ENCODE measurements around the gene TBP. TPM values are rescaled to one million over a fixed set of nuclear protein-coding genes. Genes with fewer than 3 reads are reported as not detected.
"Not testable (repeated sequence)": the region's sequence is repeated elsewhere in the genome, so short reads cannot be mapped to it uniquely, and the experiment has no call there.

TBP gene
- total and polyA plus RNA-seq, 12 donors: 6.3 to 10.3 (median 7.6) TPM

DNA sequence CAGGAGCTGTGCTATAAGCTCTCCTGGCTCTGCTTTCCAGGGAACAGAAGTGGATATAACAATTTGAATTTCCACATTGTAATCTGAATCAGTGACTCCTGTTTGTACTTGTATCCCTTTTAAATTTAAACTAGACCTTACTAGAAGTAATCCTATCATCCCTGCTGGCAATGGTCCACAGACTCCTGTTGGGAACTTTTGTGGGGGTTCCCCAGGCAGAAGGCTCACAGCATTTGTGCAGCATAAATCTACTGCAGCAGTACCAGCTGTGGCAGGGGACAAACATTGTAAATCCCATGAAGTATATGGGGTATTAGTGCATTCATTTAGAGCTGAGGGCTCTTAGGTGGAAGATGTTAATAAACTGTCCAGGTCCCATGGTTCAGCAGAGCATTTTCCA is 42.3 kb downstream of the TBP start:
- Histone ChIP-seq H3K9me3 (peaks cover 0 to 21% (median 1%) of the 10 kb centered on the region in 11 donors), H3K4me1 (no peaks in the 10 kb centered on the region), H3K36me3 (no peaks in the 10 kb centered on the region), H3K27ac (no peak overlapping the region), H3K4me3 (no peak overlapping the region), H3K27me3 (peaks cover 0 to 16% (median 0%) of the 10 kb centered on the region in 7 donors)
- TF ChIP-seq CTCF (IDR thresholded peaks at IDR 0.05): no peak
- no peak for ATAC-seq
- intact Hi-C loops (cut with DNase I): no loop called here
- DNase-seq: no peak

GRCh38 chr6:170597278-170597677 is 43.1 kb downstream of the TBP start:
- H3K9me3 ChIP-seq: peaks cover 0 to 14% (median 0%) of the 10 kb centered on the region in 11 donors
- DNase-seq: no peak
- no peak overlapping the region for H3K27ac ChIP-seq
- intact Hi-C loops (cut with DNase I): no loop called here
- H3K36me3 ChIP-seq: no peaks in the 10 kb centered on the region
- H3K4me3 ChIP-seq: no peak overlapping the region
- no peaks in the 10 kb centered on the region for H3K4me1 ChIP-seq
- ATAC-seq: no peak
- no peak for TF ChIP-seq CTCF (IDR thresholded peaks at IDR 0.05)
- H3K27me3 ChIP-seq: peaks cover 0 to 19% (median 3%) of the 10 kb centered on the region in 7 donors

- intact Hi-C loops (cut with DNase I): no loop called here
- Histone ChIP-seq H3K27ac (no peak overlapping the region), H3K4me1 (no peaks in the 10 kb centered on the region), H3K9me3 (no peaks in the 10 kb centered on the region), H3K4me3 (no peak overlapping the region), H3K27me3 (peaks cover 0 to 72% (median 51%) of the 10 kb centered on the region in 7 donors), H3K36me3 (no peaks in the 10 kb centered on the region)
- TF ChIP-seq CTCF (IDR thresholded peaks at IDR 0.05): no peak
- no peak for ATAC-seq
- 51 to 61% methylated on average over 6 of the region's 6 CpGs for WGBS, 2 donors
- DNase-seq: no peak
Observed at GRCh38 chr6:170605574-170606259, 51.5 kb downstream of the TBP start.

GRCh38 chr6:170609225-170609624 is 55.1 kb downstream of the TBP start:
- H3K27ac ChIP-seq; H3K36me3 ChIP-seq; H3K4me3 ChIP-seq; ATAC-seq; DNase-seq; H3K4me1 ChIP-seq; H3K9me3 ChIP-seq; intact Hi-C loops (cut with DNase I): not testable (repeated sequence)
- H3K27me3 ChIP-seq: peaks cover 0 to 63% (median 52%) of the 10 kb centered on the region in 7 donors
- 80 to 81% methylated on average over 8 of the region's 8 CpGs for WGBS, 2 donors

GRCh38 chr6:170612256-170612804 is 58.2 kb downstream of the TBP start:
- H3K36me3 ChIP-seq; H3K9me3 ChIP-seq; H3K4me3 ChIP-seq; H3K4me1 ChIP-seq; H3K27ac ChIP-seq; intact Hi-C loops (cut with DNase I); DNase-seq: not testable (repeated sequence)
- peak; percentile 62 to 94 (median 78) for ATAC-seq
- peaks cover 0 to 40% (median 33%) of the 10 kb centered on the region in 7 donors for H3K27me3 ChIP-seq
- WGBS, 2 donors: 2% methylated on average over 9 to 34 of the region's 55 CpGs

DNA sequence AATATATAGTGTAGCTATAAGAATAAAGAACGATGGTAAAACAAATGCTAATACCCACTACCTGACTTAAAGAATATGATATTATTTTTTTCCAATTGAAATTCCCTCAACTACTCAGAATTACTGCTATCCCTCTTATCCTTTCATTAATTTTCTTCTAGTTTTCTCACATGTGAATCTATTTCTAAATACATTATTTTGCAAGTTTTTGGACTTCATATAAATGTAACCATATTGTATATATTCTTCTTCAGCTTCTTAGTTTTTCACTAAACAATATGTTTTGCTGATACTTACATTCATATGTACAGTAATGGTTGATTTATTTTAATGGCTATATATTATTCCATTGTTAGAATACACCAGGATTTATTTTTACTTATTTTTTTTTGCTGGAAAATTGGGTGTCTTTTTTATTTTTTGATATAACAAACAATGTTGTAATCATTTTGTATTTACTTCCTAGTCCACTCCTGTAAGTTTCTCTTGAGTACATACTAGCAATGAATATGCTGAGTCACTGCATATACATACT is 61.9 kb downstream of the TBP start:
- H3K27me3 ChIP-seq; H3K4me3 ChIP-seq; H3K27ac ChIP-seq; intact Hi-C loops (cut with DNase I); ATAC-seq; DNase-seq; H3K36me3 ChIP-seq; H3K9me3 ChIP-seq; H3K4me1 ChIP-seq: not testable (repeated sequence)
- WGBS, 2 donors: no CpG with 5 or more reads among the region's 1 CpG

All from heart right ventricle (tissue), 16 donors.